GM21825 (cell line): Measurements from ENCODE around the gene CCS.
"Not testable (repeated sequence)": the region's sequence is repeated elsewhere in the genome, so short reads cannot be mapped to it uniquely, and the experiment has no call there.

Experiments used
- ATAC-seq: cut with Tn5 transposase; IDR thresholded peaks from one replicate; pipeline ENCODE4 v1.9.1; 2021; ENCODE audit warnings: mild to moderate bottlenecking, moderate library complexity; ENCODE audit not compliant: unreplicated experiment

The CCS gene

DNA sequence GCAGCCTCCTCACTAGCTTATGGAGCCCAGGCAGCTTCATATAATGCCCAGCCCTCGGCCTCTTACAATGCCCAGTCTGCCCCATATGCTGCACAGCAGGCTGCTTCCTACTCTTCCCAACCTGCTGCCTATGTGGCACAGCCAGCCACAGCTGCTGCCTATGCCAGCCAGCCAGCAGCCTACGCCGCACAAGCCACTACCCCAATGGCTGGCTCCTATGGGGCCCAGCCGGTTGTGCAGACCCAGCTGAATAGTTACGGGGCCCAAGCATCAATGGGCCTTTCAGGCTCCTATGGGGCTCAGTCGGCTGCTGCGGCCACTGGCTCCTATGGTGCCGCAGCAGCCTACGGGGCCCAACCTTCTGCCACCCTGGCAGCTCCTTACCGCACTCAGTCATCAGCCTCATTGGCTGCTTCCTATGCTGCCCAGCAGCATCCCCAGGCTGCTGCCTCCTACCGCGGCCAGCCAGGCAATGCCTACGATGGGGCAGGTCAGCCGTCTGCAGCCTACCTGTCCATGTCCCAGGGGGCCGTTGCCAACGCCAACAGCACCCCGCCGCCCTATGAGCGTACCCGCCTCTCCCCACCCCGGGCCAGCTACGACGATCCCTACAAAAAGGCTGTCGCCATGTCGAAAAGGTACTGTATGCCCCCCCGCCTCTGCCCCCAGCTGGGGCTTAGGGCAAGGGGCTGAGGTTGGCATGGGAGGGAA is 32.2 kb downstream of the CCS start:
- no peak for ATAC-seq

DNA sequence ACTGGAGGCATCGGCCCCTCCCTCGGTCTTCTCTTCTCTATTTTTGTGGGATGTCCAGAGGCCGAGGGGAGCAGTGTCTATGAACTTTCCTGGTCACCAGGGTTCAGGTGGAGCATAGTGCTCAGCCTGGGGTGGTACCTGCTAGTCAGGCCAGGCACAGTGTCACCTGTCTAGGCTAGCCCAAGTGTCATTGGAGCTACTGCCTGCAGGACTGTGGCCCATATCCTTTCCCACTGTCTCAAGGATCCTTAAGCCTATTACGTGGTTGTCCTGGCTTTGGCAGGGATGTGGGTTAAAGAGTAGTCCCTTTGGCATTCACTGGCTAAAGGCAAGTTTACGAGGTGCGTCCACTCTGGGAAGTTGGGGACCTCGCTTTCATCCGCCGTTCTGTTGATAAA is 32.8 kb downstream of the CCS start:
- no peak for ATAC-seq

DNA sequence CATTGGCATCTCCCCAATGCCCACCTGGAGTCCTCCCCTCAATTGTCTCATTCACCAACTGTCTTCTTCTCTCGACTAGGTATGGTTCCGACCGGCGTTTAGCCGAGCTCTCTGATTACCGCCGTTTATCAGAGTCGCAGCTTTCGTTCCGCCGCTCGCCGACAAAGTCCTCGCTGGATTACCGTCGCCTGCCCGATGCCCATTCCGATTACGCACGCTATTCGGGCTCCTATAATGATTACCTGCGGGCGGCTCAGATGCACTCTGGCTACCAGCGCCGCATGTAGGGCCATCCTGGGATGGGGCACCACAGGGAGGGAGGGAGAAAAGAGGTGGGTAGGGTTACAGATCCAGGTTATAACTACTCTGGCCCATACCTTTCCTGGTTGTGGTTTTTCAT is 33.4 kb downstream of the CCS start:
- ATAC-seq, result no peak

DNA sequence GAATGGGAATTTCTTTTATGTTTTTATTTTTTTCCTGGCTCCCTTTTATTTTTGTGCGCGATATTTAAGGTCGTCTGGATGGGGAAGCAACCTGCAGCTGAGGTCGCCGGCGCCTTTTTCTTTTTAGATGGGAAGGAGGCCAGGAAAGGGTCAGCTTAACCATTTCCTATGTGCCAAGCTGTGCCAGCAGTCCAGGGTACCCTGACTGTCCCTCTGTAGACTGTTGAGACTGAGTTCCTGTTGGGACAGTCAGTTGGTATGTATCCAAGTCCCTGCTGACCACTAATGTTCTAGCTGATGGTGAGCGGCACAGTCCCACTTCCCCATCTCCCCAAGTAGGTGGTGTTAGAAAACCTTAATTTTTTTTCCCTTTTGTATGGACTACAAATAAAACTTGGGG is 33.9 kb downstream of the CCS start:
- ATAC-seq, result no peak

DNA sequence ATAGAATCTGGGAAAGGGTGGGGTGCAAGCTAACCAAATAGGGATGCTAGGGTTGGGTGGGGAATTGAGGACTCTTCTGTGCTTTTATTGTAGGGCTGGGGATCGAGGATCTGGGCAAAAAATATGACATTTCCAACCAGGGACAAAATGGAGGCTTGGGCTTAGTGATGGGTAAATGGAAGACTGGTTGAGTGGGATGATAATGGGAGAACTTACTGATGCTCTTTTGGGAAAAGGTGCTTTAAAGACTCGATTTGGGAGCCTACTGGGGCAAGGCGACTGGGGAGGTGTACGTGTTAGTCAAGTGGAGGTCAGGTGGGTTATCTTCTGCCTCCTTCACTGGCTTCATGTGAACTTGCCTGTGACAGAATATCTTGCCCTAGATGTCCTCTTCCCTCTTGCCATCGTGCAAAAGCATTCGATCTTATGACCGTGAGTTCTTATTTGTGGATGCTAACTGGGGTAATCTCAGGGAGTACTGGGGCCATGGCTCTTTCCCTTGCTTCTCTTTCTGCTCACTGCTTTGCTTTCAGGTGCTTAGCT is 35.1 kb downstream of the CCS start:
- ATAC-seq, result no peak

DNA sequence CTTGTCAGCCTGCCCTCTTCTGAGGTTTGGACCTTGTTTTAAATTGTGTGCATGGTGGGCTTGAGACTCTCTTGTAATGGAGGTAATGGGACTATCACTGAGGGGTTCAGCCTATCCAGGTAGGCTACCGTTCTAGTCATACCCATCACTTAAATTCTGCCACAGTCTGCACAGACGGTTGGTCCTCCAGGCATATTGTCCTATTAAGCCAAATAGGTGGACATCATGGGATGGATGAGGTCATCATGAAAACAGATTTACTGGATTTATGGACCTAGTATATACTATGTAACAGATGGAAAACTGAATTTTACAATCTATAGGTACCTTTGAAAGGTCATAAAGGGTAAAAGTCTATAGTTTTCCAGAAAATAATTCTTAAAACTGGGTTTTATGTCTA is 36.4 kb downstream of the CCS start:
- no peak for ATAC-seq

DNA sequence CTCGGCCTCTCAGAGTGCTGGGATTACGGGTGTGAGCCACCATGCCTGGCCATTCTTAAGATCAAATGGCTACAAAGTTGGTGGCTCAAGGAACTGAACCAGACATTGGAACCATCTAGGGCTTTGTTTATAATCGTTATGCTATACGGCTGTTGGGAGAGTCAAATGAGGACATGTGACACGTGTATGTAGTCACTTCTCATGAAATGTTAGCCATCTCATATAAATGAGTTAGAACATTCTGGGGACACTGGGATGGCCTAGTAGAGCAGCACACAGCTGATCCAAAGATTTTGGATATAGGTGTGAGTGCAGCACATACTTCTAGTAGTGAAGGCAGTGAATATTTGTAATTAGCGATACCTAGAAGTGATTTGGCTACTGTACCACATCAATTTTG is 38.9 kb downstream of the CCS start:
- no peak for ATAC-seq

DNA sequence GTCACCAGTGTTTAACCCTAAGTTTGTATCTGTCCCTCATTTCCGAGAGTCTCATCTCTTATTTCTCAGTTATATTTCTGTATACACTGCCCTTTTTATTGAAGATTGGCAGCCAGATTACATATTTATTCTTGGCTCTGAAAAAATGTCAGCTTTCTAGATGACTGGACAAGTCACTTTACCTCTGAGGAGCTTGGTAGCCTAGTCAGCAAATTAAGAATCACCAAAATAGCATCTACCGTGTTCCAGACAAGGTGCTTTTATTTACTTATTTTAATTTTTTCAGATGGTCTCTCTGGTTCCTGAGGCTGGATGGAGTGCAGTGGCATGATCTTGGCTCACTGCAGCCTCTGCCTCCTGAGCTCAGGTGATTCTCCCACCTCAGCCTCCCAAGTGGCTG is 40.0 kb downstream of the CCS start:
- no peak for ATAC-seq

DNA sequence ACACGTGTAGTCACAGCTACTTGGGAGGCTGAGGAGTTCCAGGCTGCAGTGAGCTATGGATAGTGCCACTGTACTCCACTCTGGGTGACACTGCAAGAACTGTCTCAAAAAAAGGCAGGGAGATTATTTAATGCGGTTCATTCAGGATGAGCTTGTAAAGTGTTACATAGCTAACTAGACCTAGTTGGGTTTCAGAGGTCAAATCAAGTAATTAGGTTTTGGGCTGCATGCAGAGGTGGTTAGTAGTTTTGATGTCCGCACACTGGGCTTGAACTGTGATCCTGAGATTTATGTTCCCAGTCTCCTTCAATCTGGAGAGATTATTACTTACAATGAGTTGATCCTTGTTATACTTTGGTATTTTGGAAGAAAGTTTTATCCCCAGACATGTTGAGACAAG is 43.4 kb downstream of the CCS start:
- ATAC-seq, result no peak

DNA sequence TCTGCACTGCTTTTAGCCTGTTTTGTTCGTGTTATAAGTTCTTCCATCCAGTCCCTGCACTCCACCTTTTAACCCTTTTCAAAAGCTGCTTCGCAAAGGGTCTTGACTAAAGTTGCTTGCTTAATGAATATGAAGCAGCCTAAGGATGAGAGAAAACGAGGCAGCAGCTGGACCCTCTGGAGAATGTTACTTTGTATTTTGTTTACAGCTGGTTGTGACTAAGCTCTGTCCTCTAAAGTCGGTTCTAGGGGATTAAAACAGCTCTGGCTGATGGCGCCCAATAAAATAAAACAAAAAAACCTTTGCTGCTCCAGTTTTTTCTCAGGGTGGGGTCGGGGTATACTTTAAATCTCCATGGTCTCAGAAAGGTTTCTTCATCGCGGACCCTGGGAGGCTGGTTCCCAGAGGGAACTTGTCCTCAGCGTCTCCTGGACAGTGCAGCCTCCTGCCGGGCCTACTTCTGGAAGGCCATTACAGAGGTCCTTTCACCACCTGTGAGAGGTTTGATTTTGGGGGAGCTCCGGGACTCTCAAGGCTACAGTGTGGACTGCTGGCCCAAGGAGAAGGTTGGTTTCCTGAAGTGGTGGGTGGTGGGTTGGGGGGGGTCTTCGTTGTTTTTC is 44.7 kb downstream of the CCS start:
- ATAC-seq, result no peak

DNA sequence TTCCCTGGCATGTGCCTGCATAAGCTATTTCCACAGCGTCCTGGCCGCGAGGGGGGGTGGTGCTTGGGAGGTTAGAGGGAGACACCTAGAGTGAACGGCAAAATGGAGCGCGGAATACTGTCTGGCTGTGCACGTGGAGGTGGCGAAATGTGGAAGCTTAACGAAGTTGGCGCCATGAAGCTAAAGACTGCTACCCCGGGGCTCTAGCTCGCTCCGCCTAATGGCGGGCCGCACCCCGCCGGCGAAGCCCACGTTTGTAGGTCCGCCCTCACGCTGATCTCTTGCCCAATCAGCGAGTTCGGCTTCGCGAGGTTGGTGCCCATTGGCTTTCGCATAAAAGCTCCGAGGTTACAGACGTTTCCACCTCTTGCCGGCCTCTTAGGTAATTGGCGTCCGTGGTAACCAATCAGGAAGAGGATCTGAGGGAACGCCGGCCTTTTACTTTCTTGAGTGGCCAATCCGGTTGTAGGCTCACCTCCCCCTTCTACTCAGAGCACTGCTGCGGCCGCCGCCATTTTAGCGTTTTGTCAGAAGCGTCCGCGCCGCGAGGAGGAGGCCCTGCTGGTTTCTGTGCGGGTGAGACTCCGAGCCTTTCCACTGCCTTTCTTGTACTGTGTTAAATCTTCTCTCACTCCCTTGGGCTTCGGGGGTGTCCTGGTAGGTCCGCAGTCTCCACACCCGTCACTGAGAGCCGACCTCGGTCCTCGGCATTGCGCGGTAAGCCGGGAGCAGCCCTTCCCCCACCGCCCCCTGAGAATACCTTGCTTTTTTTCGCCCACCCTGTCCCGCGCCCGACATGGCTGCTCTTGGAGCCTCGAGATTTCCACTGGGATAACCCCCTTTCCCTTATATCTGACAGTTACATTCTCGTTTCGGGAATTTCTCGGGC is 45.4 kb downstream of the CCS start, which contains the start of gene RBM4:
RBM4 (plus strand) TSS at position 527 of the 889 bp plus-strand sequence. CDS start 1,009 bp downstream, outside the sequence.
- peak; percentile 91 for ATAC-seq

DNA sequence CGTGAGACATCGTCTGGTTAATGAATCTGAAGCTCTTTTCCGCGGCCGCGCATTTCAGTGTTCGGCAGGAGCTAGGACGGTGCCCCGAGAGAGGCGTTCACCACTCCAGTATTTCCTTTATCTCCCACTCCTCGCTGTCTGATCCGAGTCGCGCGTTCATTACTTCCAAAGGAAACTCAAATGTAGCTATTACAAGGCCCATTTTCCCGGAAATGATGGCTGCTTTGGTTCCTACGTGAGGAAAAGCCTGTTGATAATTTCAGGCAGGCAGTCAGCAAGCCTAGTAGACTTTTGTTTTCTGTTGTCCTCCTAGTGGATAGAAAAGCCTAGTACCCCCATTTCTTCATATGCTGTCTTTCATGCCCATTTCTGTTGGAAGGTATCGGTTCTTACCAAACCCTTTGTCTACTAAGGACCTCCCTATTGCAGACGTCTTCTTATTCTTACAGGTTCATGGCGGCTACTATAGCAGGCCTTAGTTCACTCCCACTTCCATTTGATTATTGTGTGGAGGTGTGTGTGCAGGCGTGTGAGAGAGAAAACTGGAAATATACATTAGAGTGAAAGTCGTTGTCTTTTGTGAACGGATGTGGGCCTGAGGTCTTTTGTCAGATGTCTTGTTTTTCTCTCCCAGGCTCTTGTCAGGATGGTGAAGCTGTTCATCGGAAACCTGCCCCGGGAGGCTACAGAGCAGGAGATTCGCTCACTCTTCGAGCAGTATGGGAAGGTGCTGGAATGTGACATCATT is 46.3 kb downstream of the CCS start:
- no peak for ATAC-seq

DNA sequence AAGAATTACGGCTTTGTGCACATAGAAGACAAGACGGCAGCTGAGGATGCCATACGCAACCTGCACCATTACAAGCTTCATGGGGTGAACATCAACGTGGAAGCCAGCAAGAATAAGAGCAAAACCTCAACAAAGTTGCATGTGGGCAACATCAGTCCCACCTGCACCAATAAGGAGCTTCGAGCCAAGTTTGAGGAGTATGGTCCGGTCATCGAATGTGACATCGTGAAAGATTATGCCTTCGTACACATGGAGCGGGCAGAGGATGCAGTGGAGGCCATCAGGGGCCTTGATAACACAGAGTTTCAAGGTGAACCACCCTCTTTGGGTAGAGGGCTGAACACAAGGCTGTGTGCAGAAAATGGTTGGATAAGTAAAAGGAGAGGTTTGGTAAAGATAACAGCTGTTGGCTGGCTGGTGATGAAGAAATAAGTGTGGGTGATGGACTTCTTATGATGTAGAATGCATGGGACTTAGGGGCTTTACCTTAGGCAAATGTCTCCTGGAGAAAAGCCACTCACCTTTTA is 46.9 kb downstream of the CCS start:
- ATAC-seq, result not testable (repeated sequence)

DNA sequence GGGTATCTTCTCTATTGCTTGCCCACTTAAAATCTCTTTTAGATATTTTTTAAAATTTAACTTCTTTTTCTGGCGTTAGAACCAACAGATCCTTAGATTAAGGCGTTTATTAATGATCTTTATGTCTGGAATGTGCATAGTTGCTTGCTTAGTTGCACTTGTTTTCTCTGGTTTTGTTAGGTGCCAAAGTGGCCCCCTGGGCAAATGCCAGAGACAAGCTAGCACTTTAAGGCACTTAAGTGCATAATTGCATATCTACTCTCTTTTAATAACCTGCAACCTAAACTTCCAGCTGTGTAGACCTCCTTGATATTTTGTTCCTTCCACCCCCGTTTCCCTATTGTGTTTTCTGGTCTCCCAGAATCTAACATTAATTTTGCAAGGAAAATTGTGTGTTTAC is 48.8 kb downstream of the CCS start:
- no peak for ATAC-seq

DNA sequence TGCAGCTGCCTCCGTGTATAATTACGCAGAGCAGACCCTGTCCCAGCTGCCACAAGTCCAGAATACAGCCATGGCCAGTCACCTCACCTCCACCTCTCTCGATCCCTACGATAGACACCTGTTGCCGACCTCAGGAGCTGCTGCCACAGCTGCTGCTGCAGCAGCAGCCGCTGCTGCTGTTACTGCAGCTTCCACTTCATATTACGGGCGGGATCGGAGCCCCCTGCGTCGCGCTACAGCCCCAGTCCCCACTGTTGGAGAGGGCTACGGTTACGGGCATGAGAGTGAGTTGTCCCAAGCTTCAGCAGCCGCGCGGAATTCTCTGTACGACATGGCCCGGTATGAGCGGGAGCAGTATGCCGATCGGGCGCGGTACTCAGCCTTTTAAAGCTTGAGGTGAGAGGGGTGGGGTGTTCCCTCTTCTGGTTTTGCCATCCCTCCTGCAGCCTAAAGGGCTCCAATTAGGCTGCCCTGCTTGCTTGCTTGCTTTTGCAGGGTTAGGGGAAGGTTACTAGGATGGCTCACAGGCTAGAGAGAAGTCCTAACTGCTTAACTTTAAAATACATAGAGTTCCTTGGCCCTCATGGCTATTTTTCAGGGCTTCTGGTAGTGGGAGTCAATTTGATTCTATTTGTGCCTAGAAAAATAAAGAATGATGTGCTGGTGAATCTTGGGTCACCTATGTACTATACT is 50.9 kb downstream of the CCS start:
- no peak for ATAC-seq

DNA sequence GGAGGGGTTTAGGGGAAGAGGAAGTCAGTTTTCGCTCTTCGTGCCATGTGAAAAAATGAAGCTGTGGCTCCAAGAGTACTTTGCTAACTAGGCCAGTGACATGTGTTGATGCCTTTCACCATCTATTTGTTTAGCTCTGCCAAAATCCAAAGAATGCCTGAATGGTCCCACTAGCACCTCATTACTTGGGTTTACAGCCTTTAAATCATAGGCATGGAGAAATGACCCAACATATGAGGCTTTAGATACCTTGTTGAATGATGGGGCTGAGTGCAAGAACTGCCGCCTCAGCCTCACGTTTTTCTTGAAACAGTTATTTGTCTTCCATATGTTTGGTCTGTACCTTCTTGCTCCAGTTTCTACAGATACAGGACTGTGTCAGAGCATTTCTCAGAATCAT is 53.8 kb downstream of the CCS start:
- no peak for ATAC-seq

DNA sequence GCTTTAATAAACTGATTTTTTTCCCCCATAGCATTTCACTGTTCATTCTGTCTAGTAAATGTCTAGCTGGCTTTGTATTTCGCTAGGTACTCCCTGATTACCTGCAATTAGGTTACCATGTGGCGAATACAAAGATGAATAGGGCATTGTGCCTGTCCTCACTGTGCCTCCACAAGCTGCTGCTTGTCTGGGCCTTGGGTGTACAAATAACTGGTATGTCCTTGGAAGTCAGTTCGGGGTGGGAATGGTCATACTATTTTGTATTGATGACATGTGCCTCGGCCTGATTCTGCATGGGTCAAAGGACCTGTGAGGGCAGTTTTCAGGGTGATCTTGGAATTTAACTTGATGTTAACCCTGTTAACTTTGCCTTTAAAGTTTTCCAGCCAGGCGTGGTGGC is 56.9 kb downstream of the CCS start:
- no peak for ATAC-seq

DNA sequence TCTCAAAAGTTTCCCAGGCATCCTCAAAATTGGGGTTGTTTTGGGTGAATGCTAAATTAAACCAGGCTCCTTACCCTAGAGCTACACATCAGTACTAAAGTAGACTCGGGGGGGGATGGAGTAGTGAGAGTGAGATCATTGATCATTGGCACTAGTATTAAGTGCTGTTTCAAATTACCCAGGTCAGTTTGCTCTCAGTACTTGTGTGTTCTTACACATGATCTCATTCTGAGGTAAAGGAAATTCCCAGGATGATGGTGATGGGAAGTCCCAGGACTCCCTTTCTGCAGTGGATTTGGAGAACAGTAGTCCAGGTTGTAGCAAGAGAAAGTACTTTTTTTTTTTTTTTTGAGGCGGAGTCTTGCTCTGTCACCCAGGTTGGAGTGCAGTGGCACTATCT is 58.0 kb downstream of the CCS start:
- no peak for ATAC-seq

DNA sequence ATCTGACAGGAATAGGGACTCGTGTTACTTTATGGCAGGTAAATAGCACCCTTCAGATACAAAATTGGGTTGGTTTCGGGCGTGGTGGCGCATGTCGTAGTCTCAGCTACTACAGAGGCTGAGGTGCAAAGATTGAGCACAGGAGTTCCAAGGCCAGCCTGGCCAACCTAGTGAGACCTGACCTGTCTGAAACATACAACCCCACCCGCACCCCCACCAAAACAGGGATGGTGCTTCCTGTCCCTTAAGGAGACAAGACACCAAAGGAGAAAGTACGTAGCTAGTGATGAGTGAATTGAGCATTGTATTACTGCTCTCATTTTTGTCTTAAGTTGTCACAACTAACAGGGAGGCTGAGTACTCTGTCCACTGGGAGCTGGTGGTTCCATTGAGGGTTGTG is 59.7 kb downstream of the CCS start:
- ATAC-seq, result no peak

DNA sequence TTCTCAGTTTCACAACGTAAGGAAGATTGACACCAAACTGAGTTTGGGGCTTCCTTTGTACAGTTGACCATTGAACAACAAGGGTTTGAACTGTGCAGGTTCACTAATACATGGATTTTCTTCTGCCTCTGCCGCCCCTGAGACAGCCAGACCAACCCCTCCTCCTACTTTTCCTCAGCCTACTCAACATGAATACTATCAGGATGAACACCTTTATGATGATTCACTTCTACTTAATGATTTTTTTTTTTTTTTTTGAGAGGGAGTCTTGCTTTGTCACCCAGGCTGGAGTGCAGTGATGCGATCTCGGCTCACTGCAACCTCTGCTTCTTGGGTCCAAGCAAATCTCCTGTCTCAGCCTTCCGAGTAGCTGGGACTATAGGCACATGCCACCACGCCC is 60.1 kb downstream of the CCS start:
- ATAC-seq, result no peak
